ENCODE measurements around the gene PTPRC.

GRCh38 chr1:198640174-198640573 lies 1.3 kb downstream of the PTPRC start:
- TF ChIP-seq CTCF (conservative IDR thresholded peaks at IDR 0.05; ENCODE audit: low read length) = no peak
- no peak for TF ChIP-seq EZH2phosphoT487 (IDR thresholded peaks at IDR 0.05; ENCODE audit: borderline replicate concordance, low read depth, low read length)

Data from OCI-LY7 (cell line).